HL-60/S4 treated with retinoic acid at 250 ng/mL for 4 days and 3 days (cell line): Measurements from ENCODE around the gene MAVS.

Source experiments
- in situ Hi-C: fragments of 300-500 bp; cut with MboI; formaldehyde crosslinking; loops from 2 replicates; pipeline ENCODE4 v1.7.0; 2022; ENCODE audit warnings: low sequenced_read_pairs

MAVS gene

DNA sequence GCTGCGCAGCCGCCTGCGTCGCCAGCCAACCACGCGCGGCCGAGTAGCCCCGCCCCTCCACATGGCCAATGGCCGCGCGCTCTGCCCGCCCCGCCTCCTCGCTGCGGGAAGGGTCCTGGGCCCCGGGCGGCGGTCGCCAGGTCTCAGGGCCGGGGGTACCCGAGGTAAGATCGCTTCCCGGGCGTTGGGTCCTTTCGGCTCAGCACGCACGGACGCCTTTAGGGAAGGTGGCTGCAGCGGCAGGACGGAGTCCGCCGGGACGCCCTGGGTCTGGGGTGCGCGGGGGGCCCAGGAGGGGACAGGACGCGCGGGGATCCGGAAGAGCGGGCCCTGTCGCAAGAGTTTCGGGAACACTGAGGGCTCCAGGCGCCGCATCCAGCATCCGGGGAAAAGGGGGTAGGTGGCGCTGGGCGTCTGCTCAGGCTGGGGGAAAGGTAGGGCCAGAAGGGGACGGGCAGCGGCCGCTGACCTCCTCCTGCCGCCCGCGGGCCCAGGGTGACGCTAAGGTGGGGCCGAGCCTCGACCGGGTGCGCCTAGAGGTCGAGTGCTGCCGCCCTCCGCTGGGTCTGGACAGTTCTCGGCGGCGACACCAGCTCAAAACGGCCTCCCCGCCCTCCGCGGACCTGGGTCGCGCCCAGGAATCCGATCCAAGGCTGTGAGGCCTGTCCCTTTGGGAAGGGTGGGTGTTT, at the start of gene MAVS:
Gene MAVS (plus strand): TSS at position 95 of the 689 bp plus-strand sequence. CDS start 7,791 bp downstream, outside the sequence.
- in situ Hi-C loops: no loop called here

DNA sequence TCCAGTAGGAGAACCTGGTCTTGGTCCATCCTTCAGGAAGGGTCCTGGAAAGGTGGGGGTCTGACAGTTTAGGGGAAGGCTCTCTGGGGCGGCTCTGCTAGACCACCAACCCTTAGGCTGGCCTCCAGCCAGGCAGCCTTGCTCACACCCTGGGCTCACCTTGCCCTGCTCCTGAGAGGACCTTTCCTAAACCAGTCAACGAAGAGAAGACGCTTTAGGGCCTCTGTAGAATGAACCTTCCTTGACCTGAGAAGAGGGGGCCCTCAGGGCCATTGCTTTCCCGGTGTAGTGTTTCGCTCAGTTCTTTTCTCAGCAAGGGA, 49.4 kb upstream of the MAVS start:
- in situ Hi-C loops: no loop called here

DNA sequence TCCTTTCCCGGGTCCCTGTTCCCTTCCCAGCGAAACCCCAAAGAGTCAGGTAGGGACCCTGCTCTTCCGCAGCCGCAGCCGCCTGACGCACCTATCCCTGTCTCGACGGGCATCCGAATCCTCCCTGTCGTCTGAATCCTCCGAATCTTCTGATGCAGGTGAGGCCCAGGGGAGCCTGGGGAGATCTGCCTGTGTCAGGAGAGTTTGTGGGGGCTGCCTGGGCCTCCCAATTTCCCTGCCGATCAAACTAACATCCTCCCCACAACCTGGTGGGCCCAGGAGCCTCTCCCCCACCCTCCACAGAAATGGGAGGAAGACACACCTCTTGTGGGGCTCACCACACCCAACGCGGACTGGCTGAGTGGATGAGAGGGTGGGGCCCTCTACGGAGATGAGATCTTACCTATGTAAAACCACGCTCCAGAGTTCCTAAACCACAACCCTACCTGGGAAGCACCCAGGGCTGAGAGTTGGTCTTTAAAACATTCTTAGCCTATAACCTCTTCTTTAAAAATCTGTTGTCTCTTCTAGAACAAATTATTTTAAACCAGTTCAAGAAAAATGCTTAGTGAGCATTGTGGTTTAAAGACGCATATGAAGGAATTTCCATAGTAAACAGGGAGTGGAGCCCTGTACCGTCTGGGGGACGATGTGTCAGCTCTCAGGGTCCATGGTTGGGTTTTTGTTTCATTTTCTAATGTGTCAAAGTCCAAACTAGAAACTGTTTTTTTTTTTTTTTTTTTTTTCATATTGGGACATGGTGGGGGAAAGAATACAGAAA, 48.9 kb upstream of the MAVS start:
- in situ Hi-C loops: no loop called here

DNA sequence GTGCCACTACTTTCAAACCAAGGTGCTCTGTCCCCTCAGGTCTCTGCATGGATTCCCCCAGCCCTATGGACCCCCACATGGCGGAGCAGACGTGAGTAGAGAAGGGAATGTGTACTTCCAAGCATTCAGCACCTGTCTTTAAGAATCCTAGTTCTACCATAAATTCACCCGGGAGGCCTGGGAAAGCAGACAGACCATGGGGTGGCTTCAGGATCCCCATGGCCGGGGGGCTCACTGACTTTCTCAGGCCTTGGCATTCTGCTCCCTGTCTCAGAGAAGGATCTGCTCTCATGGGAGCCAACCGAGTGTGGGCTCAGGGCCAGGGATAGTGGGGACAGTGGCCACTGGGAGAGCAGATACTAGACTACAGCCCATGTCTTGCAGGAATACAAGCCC, 48.3 kb upstream of the MAVS start:
- in situ Hi-C loops: no loop called here

DNA sequence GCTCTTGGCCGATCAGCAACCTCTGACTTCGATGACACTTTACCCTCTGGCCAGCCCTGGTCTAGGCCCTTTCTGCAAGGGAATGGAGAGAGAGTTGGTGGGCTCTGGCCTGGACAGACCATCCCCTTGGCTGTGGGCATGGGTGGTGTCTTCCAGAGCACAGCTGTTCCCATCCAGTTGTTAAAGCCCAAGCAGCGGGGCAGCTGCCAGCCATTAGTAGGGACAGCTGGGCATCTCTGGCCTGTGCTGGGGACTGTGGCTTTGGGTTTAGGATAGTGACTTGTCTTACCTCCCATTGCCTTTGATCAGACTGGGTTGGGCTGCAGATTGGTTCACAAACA, 47.8 kb upstream of the MAVS start:
- in situ Hi-C loops: no loop called here

DNA sequence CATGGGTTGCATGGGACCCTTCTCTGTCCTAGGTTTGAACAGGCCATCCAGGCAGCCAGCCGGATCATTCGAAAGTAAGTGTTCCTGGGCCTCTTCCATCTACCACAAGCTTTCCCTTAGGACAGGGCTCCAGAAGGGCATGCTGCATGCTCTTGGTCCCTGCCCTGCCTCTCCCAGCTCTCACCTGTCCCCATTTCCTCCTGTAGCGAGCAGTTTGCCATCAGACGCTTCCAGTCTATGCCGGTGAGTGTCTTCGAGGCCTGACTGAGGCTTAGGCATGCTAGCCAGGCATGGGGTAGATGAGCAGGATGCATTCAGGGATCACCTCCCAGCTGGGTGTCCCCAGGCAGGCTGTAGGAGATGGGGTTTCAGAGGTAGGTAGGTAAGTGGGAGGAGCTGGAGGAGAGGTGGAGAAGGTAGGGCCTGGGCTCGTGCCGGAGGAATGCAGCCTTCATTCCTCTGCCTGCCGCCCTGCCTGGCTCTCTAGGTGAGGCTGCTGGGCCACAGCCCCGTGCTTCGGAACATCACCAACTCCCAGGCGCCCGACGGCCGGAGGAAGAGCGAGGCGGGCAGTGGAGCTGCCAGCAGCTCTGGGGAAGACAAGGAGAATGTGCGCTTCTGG, 46.3 kb upstream of the MAVS start:
- in situ Hi-C loops: no loop called here

DNA sequence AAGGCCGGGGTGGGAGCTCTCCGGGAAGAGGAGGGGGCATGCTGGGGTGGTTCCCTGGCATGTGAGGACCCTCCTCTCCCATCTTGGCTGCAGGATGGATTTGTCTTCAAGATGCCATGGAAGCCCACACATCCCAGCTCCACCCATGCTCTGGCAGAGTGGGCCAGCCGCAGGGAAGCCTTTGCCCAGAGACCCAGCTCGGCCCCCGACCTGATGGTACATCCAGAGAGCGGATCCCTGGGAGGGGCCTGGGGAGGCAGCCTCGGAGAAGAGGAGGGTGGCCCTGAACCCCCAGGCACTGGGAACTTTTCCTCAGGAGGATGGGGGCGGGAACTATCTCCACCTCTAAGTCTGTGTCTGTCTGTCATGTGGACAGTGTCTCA, 45.8 kb upstream of the MAVS start:
- in situ Hi-C loops: no loop called here

DNA sequence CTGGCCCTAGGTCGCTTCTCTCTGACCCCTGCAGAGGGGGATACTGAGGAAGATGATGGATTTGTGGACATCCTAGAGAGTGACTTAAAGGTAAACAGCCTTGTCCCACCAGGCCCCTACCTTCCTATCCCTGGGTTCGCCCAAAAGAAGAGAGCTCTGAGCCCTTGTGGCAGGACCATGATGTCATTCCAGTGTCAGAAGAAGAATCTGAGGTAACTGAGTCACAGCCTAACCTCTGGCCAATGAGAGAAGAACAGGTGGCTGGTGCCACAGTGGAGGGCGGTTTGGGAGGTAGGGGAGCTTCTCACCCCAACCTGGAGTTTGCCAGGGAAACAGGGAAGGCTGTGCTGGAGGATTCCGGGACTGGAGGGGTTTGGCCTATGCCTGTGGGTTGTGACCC, 45.3 kb upstream of the MAVS start:
- in situ Hi-C loops: no loop called here

DNA sequence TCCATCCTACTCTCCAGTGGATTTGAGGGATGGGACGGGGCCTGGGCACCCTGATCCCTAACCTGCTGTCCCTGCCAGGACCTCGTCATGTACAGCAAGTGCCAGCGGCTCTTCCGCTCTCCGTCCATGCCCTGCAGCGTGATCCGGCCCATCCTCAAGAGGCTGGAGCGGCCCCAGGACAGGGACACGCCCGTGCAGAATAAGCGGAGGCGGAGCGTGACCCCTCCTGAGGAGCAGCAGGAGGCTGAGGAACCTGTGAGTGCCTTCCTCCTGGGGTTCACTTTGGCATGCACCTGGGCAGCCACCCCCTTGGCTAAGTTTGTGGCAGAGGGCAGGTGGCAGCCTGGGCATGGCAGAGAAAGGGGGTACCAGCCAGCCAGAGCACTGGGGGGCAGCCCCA, 44.8 kb upstream of the MAVS start:
- in situ Hi-C loops: no loop called here

DNA sequence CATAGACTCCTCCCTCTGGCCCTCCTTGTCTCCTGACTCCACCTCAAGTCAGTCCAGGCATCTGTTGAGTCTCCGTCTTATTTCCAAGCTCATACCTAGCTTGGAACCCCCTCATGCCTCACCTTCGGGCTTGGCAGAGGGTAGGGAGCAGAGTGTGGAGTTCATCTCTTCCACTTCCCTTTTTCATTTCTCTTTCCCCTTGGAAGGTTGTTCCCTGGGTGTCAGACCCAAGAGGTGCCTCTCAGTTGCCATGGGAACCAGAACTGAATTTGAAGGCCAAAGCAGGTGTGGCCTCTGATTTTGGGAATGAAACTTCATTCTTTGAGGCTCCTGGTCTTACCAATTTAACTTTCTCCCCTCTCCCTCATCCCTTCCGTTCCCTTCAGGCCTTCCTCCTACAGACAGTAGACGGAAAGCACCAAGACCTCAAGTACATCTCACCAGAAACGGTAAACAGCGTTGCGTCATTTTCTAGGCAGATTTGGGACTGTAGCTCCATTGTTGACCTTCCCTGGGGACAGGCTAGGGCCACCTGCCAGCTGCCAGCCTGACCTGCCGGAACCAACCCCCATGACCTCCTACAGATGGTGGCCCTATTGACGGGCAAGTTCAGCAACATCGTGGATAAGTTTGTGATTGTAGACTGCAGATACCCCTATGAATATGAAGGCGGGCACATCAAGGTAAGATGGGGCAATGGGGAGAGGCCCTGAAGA, 44.0 kb upstream of the MAVS start:
- in situ Hi-C loops: no loop called here

DNA sequence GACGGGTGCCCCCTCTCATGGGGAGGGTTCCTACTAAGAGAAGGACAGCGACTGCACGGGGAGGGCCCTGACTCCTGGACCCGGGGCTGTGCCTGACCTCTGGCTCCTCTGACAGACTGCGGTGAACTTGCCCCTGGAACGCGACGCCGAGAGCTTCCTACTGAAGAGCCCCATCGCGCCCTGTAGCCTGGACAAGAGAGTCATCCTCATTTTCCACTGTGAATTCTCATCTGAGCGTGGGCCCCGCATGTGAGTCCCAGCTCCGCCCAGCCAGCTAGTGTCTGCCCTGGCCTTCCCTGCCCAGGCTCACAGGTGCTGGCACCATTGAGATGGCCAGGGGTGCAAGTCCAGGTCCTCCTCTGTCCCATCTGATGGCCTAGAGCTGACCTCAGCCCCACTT, 43.3 kb upstream of the MAVS start:
- in situ Hi-C loops: no loop called here

DNA sequence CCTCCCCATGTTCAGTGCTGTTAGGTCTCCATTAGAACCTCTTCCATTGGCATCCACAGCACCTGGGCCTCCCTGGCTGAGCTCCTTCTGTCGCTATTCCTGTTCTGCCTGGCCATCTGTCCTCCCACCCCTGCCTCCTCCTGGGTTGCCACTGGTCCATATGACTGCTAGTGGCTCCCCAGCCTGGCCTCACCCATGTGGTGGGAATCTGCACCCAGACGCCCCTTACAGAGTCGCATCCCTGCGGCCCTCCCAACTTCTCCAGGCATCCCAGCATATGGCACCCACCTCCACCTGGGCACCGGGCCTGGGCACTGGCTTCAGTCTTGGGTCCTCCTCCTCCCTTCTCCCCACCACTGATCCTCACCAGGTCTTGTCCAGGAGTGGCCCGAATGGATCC, 42.8 kb upstream of the MAVS start:
- in situ Hi-C loops: no loop called here

DNA sequence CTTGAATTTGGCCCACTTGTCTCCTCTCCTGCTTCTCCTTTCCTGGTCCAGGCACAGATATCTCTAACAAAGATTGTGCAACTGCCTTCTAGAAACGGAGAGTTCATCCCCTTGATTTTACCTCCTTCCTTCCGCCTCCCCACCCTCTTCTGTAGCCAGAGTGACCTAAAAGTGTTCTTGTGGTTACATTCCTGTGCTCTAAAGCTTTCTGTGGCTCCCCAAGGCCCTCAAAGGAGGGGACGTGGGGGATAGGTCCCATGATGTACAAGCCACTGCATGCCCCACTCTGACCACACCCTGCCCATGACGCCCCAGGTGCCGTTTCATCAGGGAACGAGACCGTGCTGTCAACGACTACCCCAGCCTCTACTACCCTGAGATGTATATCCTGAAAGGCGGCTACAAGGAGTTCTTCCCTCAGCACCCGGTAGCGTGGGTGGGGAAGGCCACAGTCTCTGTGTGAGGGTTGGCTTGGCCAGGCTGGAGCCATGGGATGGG, 42.3 kb upstream of the MAVS start:
- in situ Hi-C loops: no loop called here

DNA sequence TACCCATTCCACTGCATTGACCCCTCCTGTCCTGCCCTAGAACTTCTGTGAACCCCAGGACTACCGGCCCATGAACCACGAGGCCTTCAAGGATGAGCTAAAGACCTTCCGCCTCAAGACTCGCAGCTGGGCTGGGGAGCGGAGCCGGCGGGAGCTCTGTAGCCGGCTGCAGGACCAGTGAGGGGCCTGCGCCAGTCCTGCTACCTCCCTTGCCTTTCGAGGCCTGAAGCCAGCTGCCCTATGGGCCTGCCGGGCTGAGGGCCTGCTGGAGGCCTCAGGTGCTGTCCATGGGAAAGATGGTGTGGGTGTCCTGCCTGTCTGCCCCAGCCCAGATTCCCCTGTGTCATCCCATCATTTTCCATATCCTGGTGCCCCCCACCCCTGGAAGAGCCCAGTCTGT, 41.9 kb upstream of the MAVS start:
- in situ Hi-C loops: no loop called here

DNA sequence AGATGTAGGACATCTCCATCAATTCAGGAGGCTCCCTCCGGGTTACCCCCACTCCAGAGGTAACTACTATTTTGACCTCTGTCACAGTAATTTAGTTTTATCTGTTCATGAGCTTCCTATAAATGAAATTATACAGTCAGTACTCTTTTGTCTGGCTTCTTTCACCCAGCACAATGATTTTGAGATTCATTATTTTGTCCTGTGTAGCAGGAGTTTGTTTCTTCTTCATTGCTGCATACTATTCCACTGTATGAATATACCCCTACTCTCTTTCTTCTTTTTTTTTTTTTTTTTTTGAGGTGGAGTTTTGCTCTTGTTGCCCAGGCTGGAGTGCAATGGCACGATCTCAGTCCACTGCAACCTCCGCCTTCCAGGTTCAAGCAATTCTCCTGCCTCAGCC, 38.1 kb upstream of the MAVS start:
- in situ Hi-C loops: no loop called here

DNA sequence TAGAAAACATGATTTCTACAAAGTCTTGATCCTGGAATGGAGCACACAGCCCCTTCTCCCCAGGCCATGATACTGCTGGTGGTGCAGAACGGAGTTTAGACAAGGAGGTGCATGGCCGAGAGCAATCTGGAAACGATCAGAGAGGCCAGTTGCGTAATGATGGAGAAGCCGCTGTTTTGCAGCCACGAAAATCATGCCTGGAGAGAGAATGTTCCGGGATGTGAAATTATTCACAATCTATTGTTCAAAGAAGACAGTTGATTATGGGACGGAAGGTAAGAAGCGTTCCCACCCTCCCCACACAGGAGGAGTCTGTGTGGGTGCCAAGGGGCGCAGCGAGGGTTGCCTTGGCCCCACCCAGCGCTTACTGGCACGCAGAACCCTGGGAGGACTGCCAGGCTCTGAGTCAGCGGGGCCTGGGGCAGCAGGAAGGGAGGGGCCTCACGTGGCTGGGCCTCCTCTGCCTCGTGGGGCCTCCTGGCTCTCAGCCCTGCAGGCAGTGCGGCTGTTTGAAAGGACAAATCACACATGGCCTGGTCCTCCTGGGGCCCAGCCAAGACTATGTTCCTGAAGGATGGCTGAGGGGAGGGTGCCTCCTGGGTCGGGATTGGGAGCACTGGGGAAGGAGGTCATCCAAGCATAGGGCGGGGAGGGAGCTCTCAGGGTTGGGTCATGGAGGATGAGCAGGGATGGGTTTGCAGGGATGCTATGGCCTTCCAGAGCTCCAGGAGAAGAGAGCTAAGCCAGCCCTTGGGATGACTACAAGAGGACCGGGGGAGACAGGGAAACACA, 35.0 kb upstream of the MAVS start:
- in situ Hi-C loops: no loop called here

DNA sequence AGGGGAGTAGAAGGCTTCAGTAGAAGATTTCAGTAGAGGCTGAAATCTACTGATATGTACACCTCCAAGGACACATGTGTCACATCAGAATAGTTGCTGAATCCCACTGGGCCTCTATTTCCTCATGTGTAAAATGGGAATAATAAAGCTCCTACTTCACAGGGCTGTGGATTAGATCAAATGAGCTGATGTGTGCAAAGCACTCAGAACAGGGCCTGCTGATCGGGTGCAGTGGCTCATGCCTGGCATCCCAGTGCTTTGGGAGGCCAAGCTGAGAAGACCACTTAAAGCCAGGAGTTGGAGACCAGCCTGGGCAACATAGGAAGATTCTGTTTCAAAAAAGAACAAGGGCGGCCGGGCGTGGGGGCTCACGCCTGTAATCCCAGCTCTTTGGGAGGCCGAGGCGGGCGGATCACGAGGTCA, 34.4 kb upstream of the MAVS start:
- in situ Hi-C loops: no loop called here

DNA sequence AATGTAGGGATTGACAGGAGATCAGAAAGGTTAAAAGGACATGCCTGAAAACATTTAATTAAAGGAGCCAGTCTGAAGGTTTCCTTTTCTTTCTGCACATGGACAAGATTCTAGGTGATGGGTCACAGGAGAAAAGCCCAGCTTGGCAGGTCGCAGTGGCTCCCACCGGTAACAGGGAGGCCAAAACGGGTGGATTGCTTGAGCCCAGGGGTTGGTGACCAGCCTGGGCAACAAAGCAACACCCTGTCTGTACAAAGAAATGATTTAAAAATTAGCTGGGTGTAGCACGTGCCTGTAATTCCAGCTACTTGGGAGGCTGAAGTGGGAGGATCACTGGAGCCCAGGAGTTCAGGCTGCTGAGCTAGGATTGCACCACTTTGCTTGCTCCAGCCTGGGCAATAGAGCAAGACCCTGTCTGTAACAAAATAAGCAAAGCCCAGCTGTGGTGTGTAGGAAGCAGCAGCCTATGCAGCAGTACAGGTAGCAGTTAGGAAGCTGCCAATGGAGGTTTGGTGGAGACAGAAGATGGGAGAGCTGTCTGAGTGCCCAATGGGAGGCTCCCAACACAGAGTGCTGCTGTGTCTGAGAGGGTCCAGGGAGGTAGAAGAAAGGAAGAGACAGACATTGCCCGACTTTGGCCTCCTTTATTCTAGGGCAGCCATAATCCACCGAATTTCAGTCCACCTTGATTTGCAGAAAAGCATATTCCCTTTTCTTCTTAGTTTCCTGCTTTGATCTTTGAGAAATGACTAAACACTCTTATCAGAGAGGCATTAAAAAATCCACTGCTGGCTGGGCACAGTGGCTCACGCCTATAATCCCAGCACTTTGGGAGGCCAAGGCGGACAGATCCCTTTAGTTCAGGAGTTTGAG, 33.4 kb upstream of the MAVS start:
- in situ Hi-C loops: no loop called here

DNA sequence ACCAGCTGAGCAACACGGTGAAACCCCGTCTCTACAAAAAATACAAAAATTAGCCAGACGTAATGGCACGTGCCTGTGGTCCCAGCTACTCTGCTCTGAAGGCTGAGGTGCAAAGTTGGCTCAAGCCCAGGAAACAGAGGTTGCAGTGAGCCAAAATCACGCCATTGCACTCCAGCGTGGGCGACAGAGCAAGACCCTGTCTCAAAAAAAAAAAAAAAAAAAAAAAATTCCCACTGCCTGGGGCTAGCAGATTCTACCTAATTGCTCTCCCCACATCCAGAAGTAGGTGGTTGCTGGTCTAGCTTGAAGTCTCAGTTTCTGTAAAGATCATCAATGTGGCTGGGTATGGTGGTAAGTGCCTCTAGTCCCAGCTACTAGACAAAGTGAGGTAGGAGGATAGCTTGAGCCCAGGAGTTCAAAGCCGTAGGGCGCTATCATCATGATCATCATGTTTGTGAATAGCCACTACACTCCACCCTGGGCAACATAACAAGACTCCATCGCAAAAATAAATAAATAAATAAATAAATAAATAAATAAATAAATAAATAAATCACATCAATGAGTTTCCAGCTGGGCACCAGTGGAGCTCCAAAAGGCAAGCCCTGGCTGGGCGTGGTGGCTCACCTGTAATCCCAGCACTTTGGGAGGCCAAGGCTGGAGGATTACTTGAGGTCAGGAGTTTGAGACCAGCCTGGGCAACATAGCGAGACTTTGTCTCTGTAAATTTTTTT, 32.6 kb upstream of the MAVS start:
- in situ Hi-C loops: no loop called here
